HCT116 (cell line): ENCODE measurements around the gene RPLP2.

Experiments
- EGR1 ChIP-seq: IDR thresholded peaks from 2 replicates; pipeline ENCODE4 v1.6.1; 2012; ENCODE audit warnings: low read depth
- EZH2 ChIP-seq: fragments of 200-600 bp; sonication (generic); IDR thresholded peaks from 2 replicates; pipeline ENCODE4 v1.6.1; 2017; ENCODE audit warnings: antibody characterized with exemption, mixed run types
- JUND ChIP-seq: IDR thresholded peaks from 2 replicates; pipeline ENCODE4 v1.6.1; 2012
- POLR2AphosphoS5 ChIP-seq: IDR thresholded peaks from 2 replicates; pipeline ENCODE4 v1.6.1; 2011; ENCODE audit warnings: mild to moderate bottlenecking, low read depth, low read length, moderate library complexity
- ZFX ChIP-seq: fragments of 450-650 bp; IDR thresholded peaks from 2 replicates; pipeline ENCODE4 v1.6.1; 2017
- TF ChIP-seq, protein P1 (sequence below): IDR thresholded peaks from 2 replicates; pipeline ENCODE4 v1.6.1; 2012; ENCODE audit warnings: low read depth
- TF ChIP-seq, protein P2 (sequence below), 3 experiments: fragments of 200-600 bp in 1 of 3; sonication (generic) in 1 of 3; IDR thresholded peaks in 2 of 3; conservative IDR thresholded peaks in 1 of 3; 2 replicates each; pipeline ENCODE4 v1.5.1; 2012 to 2017; ENCODE audit warnings: low read depth in 2 of 3, low read length in 2 of 3, antibody characterized with exemption in 1 of 3, borderline replicate concordance in 1 of 3, control low read depth in 1 of 3, mild to moderate bottlenecking in 1 of 3, mixed read lengths in 1 of 3, mixed run types in 1 of 3, moderate library complexity in 1 of 3; ENCODE audit not compliant: insufficient read depth in 1 of 3

GRCh38 chr11:797296-798092 lies 12.3 kb upstream of the RPLP2 start:
- TF ChIP-seq EZH2 (no peak), POLR2AphosphoS5 (peak; percentile 21; the same call in 1 of the 2 replicates), JUND (no peak), ZFX (peak; percentile 53; the same call in 1 of the 2 replicates), EGR1 (no peak)
- TF ChIP-seq, protein P1, sequence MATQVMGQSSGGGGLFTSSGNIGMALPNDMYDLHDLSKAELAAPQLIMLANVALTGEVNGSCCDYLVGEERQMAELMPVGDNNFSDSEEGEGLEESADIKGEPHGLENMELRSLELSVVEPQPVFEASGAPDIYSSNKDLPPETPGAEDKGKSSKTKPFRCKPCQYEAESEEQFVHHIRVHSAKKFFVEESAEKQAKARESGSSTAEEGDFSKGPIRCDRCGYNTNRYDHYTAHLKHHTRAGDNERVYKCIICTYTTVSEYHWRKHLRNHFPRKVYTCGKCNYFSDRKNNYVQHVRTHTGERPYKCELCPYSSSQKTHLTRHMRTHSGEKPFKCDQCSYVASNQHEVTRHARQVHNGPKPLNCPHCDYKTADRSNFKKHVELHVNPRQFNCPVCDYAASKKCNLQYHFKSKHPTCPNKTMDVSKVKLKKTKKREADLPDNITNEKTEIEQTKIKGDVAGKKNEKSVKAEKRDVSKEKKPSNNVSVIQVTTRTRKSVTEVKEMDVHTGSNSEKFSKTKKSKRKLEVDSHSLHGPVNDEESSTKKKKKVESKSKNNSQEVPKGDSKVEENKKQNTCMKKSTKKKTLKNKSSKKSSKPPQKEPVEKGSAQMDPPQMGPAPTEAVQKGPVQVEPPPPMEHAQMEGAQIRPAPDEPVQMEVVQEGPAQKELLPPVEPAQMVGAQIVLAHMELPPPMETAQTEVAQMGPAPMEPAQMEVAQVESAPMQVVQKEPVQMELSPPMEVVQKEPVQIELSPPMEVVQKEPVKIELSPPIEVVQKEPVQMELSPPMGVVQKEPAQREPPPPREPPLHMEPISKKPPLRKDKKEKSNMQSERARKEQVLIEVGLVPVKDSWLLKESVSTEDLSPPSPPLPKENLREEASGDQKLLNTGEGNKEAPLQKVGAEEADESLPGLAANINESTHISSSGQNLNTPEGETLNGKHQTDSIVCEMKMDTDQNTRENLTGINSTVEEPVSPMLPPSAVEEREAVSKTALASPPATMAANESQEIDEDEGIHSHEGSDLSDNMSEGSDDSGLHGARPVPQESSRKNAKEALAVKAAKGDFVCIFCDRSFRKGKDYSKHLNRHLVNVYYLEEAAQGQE, result no peak
- TF ChIP-seq, protein P2, sequence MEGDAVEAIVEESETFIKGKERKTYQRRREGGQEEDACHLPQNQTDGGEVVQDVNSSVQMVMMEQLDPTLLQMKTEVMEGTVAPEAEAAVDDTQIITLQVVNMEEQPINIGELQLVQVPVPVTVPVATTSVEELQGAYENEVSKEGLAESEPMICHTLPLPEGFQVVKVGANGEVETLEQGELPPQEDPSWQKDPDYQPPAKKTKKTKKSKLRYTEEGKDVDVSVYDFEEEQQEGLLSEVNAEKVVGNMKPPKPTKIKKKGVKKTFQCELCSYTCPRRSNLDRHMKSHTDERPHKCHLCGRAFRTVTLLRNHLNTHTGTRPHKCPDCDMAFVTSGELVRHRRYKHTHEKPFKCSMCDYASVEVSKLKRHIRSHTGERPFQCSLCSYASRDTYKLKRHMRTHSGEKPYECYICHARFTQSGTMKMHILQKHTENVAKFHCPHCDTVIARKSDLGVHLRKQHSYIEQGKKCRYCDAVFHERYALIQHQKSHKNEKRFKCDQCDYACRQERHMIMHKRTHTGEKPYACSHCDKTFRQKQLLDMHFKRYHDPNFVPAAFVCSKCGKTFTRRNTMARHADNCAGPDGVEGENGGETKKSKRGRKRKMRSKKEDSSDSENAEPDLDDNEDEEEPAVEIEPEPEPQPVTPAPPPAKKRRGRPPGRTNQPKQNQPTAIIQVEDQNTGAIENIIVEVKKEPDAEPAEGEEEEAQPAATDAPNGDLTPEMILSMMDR (IDR thresholded peaks at IDR 0.05 in 2 of 3, conservative IDR thresholded peaks at IDR 0.05 in 1 of 3; ENCODE audit: borderline replicate concordance in 1 of 3, insufficient read depth in 1 of 3, low read depth in 2 of 3, low read length in 2 of 3), result no peak
